Right lobe of liver (tissue), 4 donors: ENCODE data around the gene MAP7D3.

Experiments
- POLR2A ChIP-seq: fragments of 450-650 bp; IDR thresholded peaks from one replicate; pipeline ENCODE4 v1.6.1; 2017; ENCODE audit warnings: antibody characterized with exemption, mild to moderate bottlenecking
- TF ChIP-seq, protein P1 (sequence below), 4 donors: fragments of 200-600 bp in 3 of 4; fragments of 450-650 bp in 1 of 4; IDR thresholded peaks; one replicate each; pipeline versions ENCODE4 v1.5.1 to v1.8.0; 2016 to 2022; ENCODE audit warnings: antibody characterized with exemption in 4 of 4, mild to moderate bottlenecking in 2 of 4
- donor health status: DM: no; HTN: no; CAD: no.
- donor health status: DM: no; HTN: no; CAD: no.
- donor health status: DM: no; HTN: yes; CAD: no.

DNA sequence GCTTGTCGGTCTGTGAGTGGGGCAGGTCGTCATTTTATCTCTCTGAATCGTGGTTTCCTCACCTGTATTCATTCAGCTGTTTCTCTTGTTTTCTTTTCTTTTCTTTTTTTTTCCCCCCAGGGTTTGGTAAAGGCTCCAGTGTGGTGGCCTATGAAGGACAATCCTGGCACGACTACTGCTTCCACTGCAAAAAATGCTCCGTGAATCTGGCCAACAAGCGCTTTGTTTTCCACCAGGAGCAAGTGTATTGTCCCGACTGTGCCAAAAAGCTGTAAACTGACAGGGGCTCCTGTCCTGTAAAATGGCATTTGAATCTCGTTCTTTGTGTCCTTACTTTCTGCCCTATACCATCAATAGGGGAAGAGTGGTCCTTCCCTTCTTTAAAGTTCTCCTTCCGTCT lies 41.4 kb downstream of the MAP7D3 start:
- TF ChIP-seq, protein P1, sequence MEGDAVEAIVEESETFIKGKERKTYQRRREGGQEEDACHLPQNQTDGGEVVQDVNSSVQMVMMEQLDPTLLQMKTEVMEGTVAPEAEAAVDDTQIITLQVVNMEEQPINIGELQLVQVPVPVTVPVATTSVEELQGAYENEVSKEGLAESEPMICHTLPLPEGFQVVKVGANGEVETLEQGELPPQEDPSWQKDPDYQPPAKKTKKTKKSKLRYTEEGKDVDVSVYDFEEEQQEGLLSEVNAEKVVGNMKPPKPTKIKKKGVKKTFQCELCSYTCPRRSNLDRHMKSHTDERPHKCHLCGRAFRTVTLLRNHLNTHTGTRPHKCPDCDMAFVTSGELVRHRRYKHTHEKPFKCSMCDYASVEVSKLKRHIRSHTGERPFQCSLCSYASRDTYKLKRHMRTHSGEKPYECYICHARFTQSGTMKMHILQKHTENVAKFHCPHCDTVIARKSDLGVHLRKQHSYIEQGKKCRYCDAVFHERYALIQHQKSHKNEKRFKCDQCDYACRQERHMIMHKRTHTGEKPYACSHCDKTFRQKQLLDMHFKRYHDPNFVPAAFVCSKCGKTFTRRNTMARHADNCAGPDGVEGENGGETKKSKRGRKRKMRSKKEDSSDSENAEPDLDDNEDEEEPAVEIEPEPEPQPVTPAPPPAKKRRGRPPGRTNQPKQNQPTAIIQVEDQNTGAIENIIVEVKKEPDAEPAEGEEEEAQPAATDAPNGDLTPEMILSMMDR (IDR thresholded peaks at IDR 0.05): no peak
- no peak for TF ChIP-seq POLR2A
